ENCODE measurements around the gene NAXD.

The NAXD gene

DNA sequence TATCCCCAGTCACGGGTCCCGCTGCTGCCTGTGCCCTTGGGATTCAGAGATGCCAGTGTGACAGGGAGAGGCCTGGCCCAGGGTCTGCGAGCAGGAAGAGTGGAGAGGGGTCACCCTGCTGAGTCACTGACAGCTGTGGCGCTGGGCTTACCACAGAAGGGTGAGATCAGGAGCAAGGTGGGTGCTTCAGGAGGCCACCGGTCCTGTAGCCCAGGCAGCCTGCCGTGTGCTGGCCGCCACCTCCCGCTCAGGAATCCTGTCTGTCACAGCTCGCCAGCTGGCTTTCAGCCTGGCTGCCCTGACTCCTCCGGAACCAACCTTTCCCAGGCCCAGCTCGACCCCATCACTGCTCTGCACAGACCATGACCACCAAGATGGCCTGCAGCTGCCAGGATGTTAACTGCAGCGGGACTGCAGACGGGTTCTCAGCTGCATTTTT lies 25.3 kb downstream of the NAXD start:
- H3K27ac ChIP-seq (ENCODE audit: low read length) = no peak overlapping the region
- H4K20me1 ChIP-seq (ENCODE audit: insufficient read depth, low read length) = peaks cover 5% of the 10 kb centered on the region; the same call in 1 of the 2 replicates
- no peak overlapping the region for H3K9ac ChIP-seq (ENCODE audit: low read length)
- peaks cover 10% of the 10 kb centered on the region; the same call in 1 of the 2 replicates for H3K4me1 ChIP-seq (ENCODE audit: low read length)
- H2AFZ ChIP-seq (ENCODE audit: low read depth, low read length) = no peak overlapping the region
- H3K27me3 ChIP-seq (ENCODE audit: low read depth, low read length) = no peaks in the 10 kb centered on the region
- no peaks in the 10 kb centered on the region for H3K9me3 ChIP-seq (ENCODE audit: insufficient read depth, low read length)
- no peak overlapping the region for H3K4me2 ChIP-seq (ENCODE audit: low read length)
- no peak overlapping the region for H3K4me3 ChIP-seq (ENCODE audit: low read length)
- TF ChIP-seq EZH2phosphoT487 (IDR thresholded peaks at IDR 0.05; ENCODE audit: low read depth) = no peak
- TF ChIP-seq, protein P1, sequence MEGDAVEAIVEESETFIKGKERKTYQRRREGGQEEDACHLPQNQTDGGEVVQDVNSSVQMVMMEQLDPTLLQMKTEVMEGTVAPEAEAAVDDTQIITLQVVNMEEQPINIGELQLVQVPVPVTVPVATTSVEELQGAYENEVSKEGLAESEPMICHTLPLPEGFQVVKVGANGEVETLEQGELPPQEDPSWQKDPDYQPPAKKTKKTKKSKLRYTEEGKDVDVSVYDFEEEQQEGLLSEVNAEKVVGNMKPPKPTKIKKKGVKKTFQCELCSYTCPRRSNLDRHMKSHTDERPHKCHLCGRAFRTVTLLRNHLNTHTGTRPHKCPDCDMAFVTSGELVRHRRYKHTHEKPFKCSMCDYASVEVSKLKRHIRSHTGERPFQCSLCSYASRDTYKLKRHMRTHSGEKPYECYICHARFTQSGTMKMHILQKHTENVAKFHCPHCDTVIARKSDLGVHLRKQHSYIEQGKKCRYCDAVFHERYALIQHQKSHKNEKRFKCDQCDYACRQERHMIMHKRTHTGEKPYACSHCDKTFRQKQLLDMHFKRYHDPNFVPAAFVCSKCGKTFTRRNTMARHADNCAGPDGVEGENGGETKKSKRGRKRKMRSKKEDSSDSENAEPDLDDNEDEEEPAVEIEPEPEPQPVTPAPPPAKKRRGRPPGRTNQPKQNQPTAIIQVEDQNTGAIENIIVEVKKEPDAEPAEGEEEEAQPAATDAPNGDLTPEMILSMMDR (IDR thresholded peaks at IDR 0.05; ENCODE audit: low read depth, low read length) = no peak
- H3K36me3 ChIP-seq (replicated peaks; ENCODE audit: low read depth, low read length) = peaks cover 77% of the 10 kb centered on the region
- no peaks in the 10 kb centered on the region for H3K79me2 ChIP-seq (ENCODE audit: low read length)

DNA sequence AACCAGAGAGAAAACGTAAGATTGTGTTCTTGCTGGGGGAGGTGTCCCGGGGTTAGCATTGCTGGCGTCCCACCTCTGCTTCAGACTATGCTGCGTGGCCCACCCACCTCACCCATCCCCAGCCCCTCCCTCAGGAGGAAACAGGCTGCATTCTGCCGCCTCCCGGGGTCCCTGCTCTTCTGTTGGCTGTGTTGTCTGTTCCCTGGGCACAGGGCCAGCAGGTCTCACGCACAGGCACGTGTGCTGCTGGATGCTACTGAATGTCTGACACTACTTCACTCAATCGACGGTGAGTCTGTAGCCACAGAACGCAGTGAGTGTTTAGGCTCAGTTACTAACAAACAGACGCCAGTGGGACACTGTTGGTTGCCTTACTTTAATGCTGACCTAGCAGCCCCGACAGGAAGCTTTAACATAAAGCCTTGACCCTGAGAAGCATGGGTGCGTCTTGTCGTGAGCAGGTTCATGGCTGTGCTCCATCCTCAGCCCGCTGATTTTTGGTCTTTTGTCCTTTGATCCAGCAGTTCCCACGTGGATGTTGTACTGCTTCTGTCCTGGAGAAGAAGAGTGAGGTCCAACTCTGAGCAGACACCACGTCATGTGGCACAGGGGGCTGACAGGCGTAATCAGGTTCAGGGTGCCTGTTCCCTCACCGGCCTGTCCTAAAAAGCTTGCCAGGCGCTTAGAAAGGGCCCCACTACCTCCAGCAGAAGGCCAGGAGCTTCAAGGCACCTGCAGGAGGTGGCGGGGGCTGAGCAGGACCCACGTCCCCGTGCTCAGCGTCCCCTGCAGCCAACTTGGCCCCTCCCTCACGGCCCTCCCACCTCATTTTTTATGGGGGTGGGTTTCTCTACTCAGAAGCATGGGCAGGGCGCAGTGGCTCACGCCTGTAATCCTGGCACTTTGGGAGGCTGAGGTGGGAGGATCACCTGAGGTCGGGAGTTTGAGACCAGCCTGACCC lies 26.0 kb downstream of the NAXD start:
- TF ChIP-seq, protein P1 (IDR thresholded peaks at IDR 0.05; ENCODE audit: low read depth, low read length) = no peak
- no peak for TF ChIP-seq EZH2phosphoT487 (IDR thresholded peaks at IDR 0.05; ENCODE audit: low read depth)
- peaks cover 5% of the 10 kb centered on the region; the same call in 1 of the 2 replicates for H4K20me1 ChIP-seq (ENCODE audit: insufficient read depth, low read length)
- no peak overlapping the region for H3K4me3 ChIP-seq (ENCODE audit: low read length)
- H2AFZ ChIP-seq (ENCODE audit: low read depth, low read length) = no peak overlapping the region
- H3K36me3 ChIP-seq (replicated peaks; ENCODE audit: low read depth, low read length) = peaks cover 73% of the 10 kb centered on the region
- no peak overlapping the region for H3K27ac ChIP-seq (ENCODE audit: low read length)
- H3K4me2 ChIP-seq (ENCODE audit: low read length) = no peak overlapping the region
- peaks cover 10% of the 10 kb centered on the region; the same call in 1 of the 2 replicates for H3K4me1 ChIP-seq (ENCODE audit: low read length)
- no peaks in the 10 kb centered on the region for H3K27me3 ChIP-seq (ENCODE audit: low read depth, low read length)
- no peak overlapping the region for H3K9ac ChIP-seq (ENCODE audit: low read length)
- H3K79me2 ChIP-seq (ENCODE audit: low read length) = no peaks in the 10 kb centered on the region
- H3K9me3 ChIP-seq (ENCODE audit: insufficient read depth, low read length) = no peaks in the 10 kb centered on the region

DNA sequence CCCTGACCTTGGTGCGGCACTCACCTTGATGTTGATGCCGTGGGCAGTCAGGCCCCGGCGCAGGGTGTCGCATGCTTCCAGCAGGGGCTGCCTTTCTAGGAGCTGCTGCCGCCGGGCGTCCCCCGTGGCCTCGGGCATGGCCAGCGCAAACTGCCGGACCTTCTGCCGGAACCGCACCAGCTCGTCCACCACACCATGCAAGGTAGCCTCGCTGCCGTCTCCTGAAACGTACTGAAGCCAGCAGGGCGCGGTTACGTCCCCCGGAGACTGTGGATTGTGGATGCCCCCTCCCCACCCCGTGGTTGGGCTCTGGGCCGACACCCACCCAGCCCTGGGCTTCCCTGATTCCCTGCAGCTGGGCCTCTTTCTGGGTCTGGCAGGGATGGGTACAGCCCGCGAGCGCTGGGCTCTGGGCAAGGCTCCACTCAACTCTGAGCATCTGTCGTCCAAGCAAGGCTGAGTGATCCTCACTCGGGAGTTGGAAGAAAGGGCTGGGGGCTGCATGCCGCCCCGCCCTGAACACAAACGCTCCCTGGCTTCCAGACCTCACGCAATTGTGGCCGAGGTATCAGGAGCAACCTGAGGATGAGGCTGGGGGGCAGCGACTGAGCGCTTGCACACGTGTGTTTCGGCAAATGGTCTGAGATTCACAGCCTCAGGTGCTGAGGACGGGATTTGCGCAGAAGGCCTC lies 27.1 kb downstream of the NAXD start:
- Histone ChIP-seq H3K27me3 (ENCODE audit: low read depth, low read length) (no peaks in the 10 kb centered on the region), H3K4me2 (ENCODE audit: low read length) (no peak overlapping the region), H3K9me3 (ENCODE audit: insufficient read depth, low read length) (no peaks in the 10 kb centered on the region), H3K4me1 (ENCODE audit: low read length) (peaks cover 10% of the 10 kb centered on the region; the same call in 1 of the 2 replicates), H3K36me3 (replicated peaks; ENCODE audit: low read depth, low read length) (peaks cover 62% of the 10 kb centered on the region), H2AFZ (ENCODE audit: low read depth, low read length) (no peak overlapping the region), H3K27ac (ENCODE audit: low read length) (no peak overlapping the region), H3K4me3 (ENCODE audit: low read length) (no peak overlapping the region), H4K20me1 (ENCODE audit: insufficient read depth, low read length) (peaks cover 5% of the 10 kb centered on the region; the same call in 1 of the 2 replicates), H3K9ac (ENCODE audit: low read length) (no peak overlapping the region), H3K79me2 (ENCODE audit: low read length) (no peaks in the 10 kb centered on the region)
- no peak for TF ChIP-seq EZH2phosphoT487 (IDR thresholded peaks at IDR 0.05; ENCODE audit: low read depth)
- TF ChIP-seq, protein P1 (IDR thresholded peaks at IDR 0.05; ENCODE audit: low read depth, low read length) = no peak

DNA sequence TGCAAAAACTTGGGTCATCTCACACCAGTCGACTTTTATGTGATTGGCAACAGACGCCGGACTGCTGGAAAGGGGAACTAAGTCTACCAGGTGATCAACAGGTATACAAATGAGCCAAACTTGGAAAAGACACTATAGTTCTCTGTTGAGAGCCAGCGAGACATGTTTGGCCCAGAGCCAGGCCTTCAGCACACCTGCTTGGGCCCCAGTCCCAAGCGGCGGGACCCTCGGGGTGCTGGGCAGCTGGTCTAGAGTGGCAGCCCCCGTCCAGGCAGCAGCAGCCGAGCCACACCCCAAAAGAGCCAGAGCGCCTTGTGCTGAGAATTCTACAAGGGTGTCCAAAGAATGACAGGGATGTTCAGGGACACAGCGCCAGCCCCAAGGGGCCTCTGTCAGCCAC lies 28.0 kb downstream of the NAXD start:
- H3K4me3 ChIP-seq (ENCODE audit: low read length) = no peak overlapping the region
- H3K36me3 ChIP-seq (replicated peaks; ENCODE audit: low read depth, low read length) = peaks cover 53% of the 10 kb centered on the region
- no peak overlapping the region for H3K9ac ChIP-seq (ENCODE audit: low read length)
- TF ChIP-seq, protein P1 (IDR thresholded peaks at IDR 0.05; ENCODE audit: low read depth, low read length) = no peak
- no peak for TF ChIP-seq EZH2phosphoT487 (IDR thresholded peaks at IDR 0.05; ENCODE audit: low read depth)
- H3K4me2 ChIP-seq (ENCODE audit: low read length) = no peak overlapping the region
- H3K27me3 ChIP-seq (ENCODE audit: low read depth, low read length) = no peaks in the 10 kb centered on the region
- no peaks in the 10 kb centered on the region for H3K79me2 ChIP-seq (ENCODE audit: low read length)
- H4K20me1 ChIP-seq (ENCODE audit: insufficient read depth, low read length) = peaks cover 5% of the 10 kb centered on the region; the same call in 1 of the 2 replicates
- H3K4me1 ChIP-seq (ENCODE audit: low read length) = peaks cover 10% of the 10 kb centered on the region; the same call in 1 of the 2 replicates
- no peak overlapping the region for H3K27ac ChIP-seq (ENCODE audit: low read length)
- H3K9me3 ChIP-seq (ENCODE audit: insufficient read depth, low read length) = no peaks in the 10 kb centered on the region
- H2AFZ ChIP-seq (ENCODE audit: low read depth, low read length) = no peak overlapping the region
